ENCODE measurements around the gene DDX60. TPM values are rescaled to one million over a fixed set of nuclear protein-coding genes. Genes with fewer than 3 reads are reported as not detected.

Gene DDX60
- total RNA-seq, 1 donor from 2014 or later = 34.6 TPM

DNA sequence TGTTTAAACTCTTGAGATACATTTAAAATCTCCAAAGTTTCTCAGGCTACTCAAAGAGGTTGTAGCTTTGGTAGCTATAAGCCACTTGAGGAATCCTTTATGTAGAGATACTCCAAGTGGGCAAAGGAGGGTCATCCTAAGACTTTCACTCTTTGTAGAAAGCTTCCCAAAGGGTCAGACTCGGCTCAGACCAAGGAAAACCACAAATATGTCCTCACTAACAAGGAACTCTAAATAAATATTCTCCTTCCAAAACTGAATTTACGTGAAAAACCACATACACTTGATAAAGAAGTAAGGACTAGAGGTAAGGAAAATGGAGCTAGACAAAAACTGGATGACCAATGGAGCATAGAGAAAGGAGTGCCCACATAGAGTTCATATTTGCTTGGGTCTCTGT, 41.7 kb upstream of the DDX60 start:
- TF ChIP-seq, protein P1, sequence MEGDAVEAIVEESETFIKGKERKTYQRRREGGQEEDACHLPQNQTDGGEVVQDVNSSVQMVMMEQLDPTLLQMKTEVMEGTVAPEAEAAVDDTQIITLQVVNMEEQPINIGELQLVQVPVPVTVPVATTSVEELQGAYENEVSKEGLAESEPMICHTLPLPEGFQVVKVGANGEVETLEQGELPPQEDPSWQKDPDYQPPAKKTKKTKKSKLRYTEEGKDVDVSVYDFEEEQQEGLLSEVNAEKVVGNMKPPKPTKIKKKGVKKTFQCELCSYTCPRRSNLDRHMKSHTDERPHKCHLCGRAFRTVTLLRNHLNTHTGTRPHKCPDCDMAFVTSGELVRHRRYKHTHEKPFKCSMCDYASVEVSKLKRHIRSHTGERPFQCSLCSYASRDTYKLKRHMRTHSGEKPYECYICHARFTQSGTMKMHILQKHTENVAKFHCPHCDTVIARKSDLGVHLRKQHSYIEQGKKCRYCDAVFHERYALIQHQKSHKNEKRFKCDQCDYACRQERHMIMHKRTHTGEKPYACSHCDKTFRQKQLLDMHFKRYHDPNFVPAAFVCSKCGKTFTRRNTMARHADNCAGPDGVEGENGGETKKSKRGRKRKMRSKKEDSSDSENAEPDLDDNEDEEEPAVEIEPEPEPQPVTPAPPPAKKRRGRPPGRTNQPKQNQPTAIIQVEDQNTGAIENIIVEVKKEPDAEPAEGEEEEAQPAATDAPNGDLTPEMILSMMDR (IDR thresholded peaks at IDR 0.05) = no peak
- Histone ChIP-seq H3K27ac (no peak overlapping the region), H3K27me3 (ENCODE audit: low read depth) (no peaks in the 10 kb centered on the region), H3K9me3 (no peaks in the 10 kb centered on the region), H3K36me3 (peaks cover 36% of the 10 kb centered on the region), H3K4me1 (no peaks in the 10 kb centered on the region), H3K4me3 (no peak overlapping the region)
- DNase-seq (no peak), ATAC-seq (no peak)
- intact Hi-C loops (cut with DNase I) = no loop called here

GRCh38 chr4:168357941-168358340, 39.4 kb upstream of the DDX60 start:
- Histone ChIP-seq H3K27me3 (ENCODE audit: low read depth) (no peaks in the 10 kb centered on the region), H3K4me3 (no peak overlapping the region), H3K4me1 (no peaks in the 10 kb centered on the region), H3K36me3 (peaks cover 34% of the 10 kb centered on the region), H3K27ac (no peak overlapping the region), H3K9me3 (no peaks in the 10 kb centered on the region)
- ATAC-seq (no peak), DNase-seq (no peak)
- TF ChIP-seq, protein P1 (IDR thresholded peaks at IDR 0.05) = no peak
- intact Hi-C loops (cut with DNase I) = no loop called here

DNA sequence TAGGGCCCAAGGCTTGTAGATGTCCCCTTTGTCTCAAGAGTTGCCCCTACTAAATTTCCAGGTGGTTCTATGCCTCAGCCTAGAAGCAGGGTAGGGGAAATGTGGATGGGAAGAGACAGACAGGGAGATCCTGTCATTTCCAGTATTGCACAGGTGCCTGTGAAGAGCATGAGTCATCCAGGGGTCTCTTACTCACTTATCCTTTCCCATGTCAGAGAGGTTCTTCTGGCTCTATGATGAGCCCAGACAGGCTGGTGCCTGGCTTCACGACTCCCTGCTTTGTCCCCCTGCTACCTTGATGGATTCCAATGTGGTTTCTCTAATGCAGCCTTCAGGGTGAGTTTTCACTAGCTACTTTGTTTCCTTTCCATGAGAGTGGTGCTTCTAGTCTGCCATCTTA, 35.2 kb upstream of the DDX60 start:
- H3K4me3 ChIP-seq = no peak overlapping the region
- DNase-seq (no peak), ATAC-seq (no peak)
- H3K27me3 ChIP-seq (ENCODE audit: low read depth) = no peaks in the 10 kb centered on the region
- TF ChIP-seq, protein P1 (IDR thresholded peaks at IDR 0.05) = no peak
- peaks cover 6% of the 10 kb centered on the region for H3K9me3 ChIP-seq
- H3K4me1 ChIP-seq = no peaks in the 10 kb centered on the region
- H3K27ac ChIP-seq = no peak overlapping the region
- peaks cover 13% of the 10 kb centered on the region for H3K36me3 ChIP-seq
- intact Hi-C loops (cut with DNase I) = no loop called here

- Histone ChIP-seq H3K4me1 (no peaks in the 10 kb centered on the region), H3K27ac (no peak overlapping the region), H3K4me3 (no peak overlapping the region), H3K36me3 (no peaks in the 10 kb centered on the region), H3K27me3 (ENCODE audit: low read depth) (no peaks in the 10 kb centered on the region), H3K9me3 (no peaks in the 10 kb centered on the region)
- intact Hi-C loops (cut with DNase I) = no loop called here
- no peak for ATAC-seq
- TF ChIP-seq, protein P1 (IDR thresholded peaks at IDR 0.05) = no peak
- DNase-seq = no peak
These were observed 19.0 kb upstream of the DDX60 start for GRCh38 chr4:168337550-168337940.

DNA sequence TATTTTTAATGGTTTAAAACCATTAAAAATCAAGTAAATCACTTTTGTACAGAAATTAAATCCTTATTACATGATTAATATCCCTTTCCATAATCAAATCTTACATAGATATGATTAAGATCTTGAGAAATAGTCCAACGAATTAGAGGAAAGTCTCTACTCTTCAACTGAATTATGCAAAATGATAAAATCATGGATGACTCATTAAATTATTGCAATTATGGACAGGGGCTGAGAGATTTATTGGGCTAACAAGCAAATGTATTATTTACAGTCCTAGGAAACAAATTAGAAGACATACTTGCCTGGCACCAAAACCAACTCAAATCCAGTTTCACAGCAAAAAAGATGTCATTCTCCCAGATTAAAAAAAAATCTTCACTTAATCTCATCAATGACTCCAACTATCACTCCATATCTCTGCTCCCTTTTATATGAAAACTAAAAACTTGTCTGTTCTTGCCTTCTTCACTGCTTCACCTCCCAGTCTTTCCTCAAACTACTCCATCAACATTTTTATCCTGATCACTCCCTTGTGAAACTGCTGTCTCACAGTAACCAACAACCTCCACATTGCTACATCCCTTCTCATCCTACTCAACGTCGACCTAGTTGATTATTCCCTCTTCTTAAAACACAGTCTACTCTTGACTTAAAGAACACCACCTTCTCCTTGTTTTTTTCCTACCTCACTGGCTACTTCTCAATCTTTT, 18.4 kb upstream of the DDX60 start:
- ATAC-seq (no peak), DNase-seq (no peak)
- TF ChIP-seq, protein P1 (IDR thresholded peaks at IDR 0.05) = no peak
- intact Hi-C loops (cut with DNase I) = no loop called here
- Histone ChIP-seq H3K27me3 (ENCODE audit: low read depth) (no peaks in the 10 kb centered on the region), H3K4me3 (no peak overlapping the region), H3K27ac (no peak overlapping the region), H3K9me3 (no peaks in the 10 kb centered on the region), H3K36me3 (no peaks in the 10 kb centered on the region), H3K4me1 (no peaks in the 10 kb centered on the region)
